K562 (cell line): ENCODE data around the gene LDAF1. TPM values are rescaled to one million over a fixed set of nuclear protein-coding genes. Genes with fewer than 3 reads are reported as not detected.

Experiments
- CHD4 ChIP-seq: fragments of 200-600 bp; sonication (generic); IDR thresholded peaks from 3 replicates; pipeline ENCODE4 v1.6.1; 2012; ENCODE audit warnings: low read depth, mild to moderate bottlenecking, mixed read lengths, low read length, inconsistent platforms; ENCODE audit not compliant: insufficient read depth, insufficient replicate concordance, poor library complexity, severe bottlenecking
- HDAC1 ChIP-seq, 2 experiments: fragments of 450-650 bp; IDR thresholded peaks; 2 replicates each; pipeline ENCODE4 v1.6.1; 2016 to 2017; ENCODE audit warnings: inconsistent platforms in 1 of 2, mild to moderate bottlenecking in 1 of 2, moderate library complexity in 1 of 2
- JUND ChIP-seq, 2 experiments: IDR thresholded peaks; 2 replicates in 1 of 2; 3 replicates in 1 of 2; pipeline ENCODE4 v1.6.1; 2011; ENCODE audit warnings: borderline replicate concordance in 2 of 2, low read depth in 2 of 2, low read length in 2 of 2, improper control_type of control experiment in 1 of 2, missing biosample characterization in 1 of 2, missing genetic modification characterization in 1 of 2, missing genetic modification reagents in 1 of 2
- NR2C2 ChIP-seq, 2 experiments: fragments of 200-800 bp in 1 of 2; sonication (Bioruptor generic) in 1 of 2; sonication (generic) in 1 of 2; formaldehyde crosslinking in 1 of 2; IDR thresholded peaks; 2 replicates each; pipeline versions ENCODE4 v1.6.1 to v1.8.0; 2016 to 2022; ENCODE audit warnings: mild to moderate bottlenecking in 1 of 2, missing compliant biosample characterization in 1 of 2, missing genetic modification characterization in 1 of 2, missing genetic modification reagents in 1 of 2
- PCBP1 ChIP-seq: fragments of 200-400 bp; formaldehyde crosslinking; IDR thresholded peaks from 2 replicates; pipeline ENCODE4 v1.6.1; 2018; ENCODE audit warnings: mild to moderate bottlenecking, low read depth, low read length; ENCODE audit not compliant: poor library complexity, severe bottlenecking
- PCBP2 ChIP-seq: fragments of 200-400 bp; formaldehyde crosslinking; IDR thresholded peaks from 2 replicates; pipeline ENCODE4 v1.6.1; 2018; ENCODE audit warnings: low read length, low read depth, mild to moderate bottlenecking, moderate library complexity; ENCODE audit not compliant: poor library complexity, severe bottlenecking
- RAD21 ChIP-seq, 2 experiments: fragments of 250-450 bp in 1 of 2; fragments of 450-650 bp in 1 of 2; sonication (Bioruptor Pico) in 1 of 2; formaldehyde crosslinking in 1 of 2; IDR thresholded peaks in 1 of 2; conservative IDR thresholded peaks in 1 of 2; 2 replicates each; pipeline versions ENCODE4 v1.4.0 to v1.8.0; 2020 to 2022; ENCODE audit warnings: mild to moderate bottlenecking in 2 of 2, moderate library complexity in 1 of 2
- U2AF2 ChIP-seq: fragments of 200-400 bp; formaldehyde crosslinking; optimal IDR thresholded peaks from 2 replicates; pipeline ENCODE3; 2017; ENCODE audit warnings: low read depth, mild to moderate bottlenecking, low read length
- ZNF12 ChIP-seq: sonication (generic); formaldehyde crosslinking; IDR thresholded peaks from 2 replicates; pipeline ENCODE4 v1.4.0; 2020; ENCODE audit warnings: mild to moderate bottlenecking, missing genetic modification reagents
- ZNF830 ChIP-seq: fragments of 250-450 bp; sonication (Bioruptor Pico); IDR thresholded peaks from 2 replicates; pipeline ENCODE4 v1.5.0; 2021; ENCODE audit warnings: mild to moderate bottlenecking
- polyA plus RNA-seq, 8 experiments: library from polyadenylated mRNA; depleted of rRNA in 4 of 8; stranded (reverse) in 5 of 8; unstranded in 3 of 8; fragments of >200 nt; fragmentation: Nextera tagmentation in 2 of 8; fragmentation: Illumina TruSeq in 1 of 8; extraction: Ambion mirVana in 2 of 8; extraction: Trizol in 1 of 8; gene quantifications; 2 replicates each; pipeline versions ENCODE4 v1.2.1 to v1.2.3, GENCODE V29; 2011 to 2014; ENCODE audit warnings: inconsistent platforms in 1 of 8, missing spikeins in 1 of 8
- total RNA-seq, 7 experiments: library from RNA; depleted of rRNA in 6 of 7; stranded (reverse); fragments of >200 nt in 6 of 7; fragmentation: Illumina TruSeq in 2 of 7; extraction: Trizol in 2 of 7; gene quantifications; 2 replicates each; pipeline versions ENCODE4 v1.2.1 to v1.2.3, GENCODE V29; 2011 to 2021; ENCODE audit warnings: low replicate concordance in 1 of 7
- TF ChIP-seq, protein P1 (sequence below): fragments of 450-650 bp; formaldehyde crosslinking; IDR thresholded peaks from 2 replicates; pipeline ENCODE4 v1.4.0; 2020; ENCODE audit warnings: mild to moderate bottlenecking, moderate library complexity
- TF ChIP-seq, protein P2 (sequence below), 2 experiments: fragments of 250-450 bp in 1 of 2; fragments of 450-650 bp in 1 of 2; sonication (Bioruptor Pico) in 1 of 2; IDR thresholded peaks; 2 replicates each; pipeline versions ENCODE4 v1.6.1 to v1.8.0; 2016 to 2021; ENCODE audit warnings: mild to moderate bottlenecking in 2 of 2, moderate library complexity in 2 of 2, missing compliant biosample characterization in 1 of 2, missing genetic modification characterization in 1 of 2
- TF ChIP-seq, protein P3 (sequence below): sonication (generic); formaldehyde crosslinking; IDR thresholded peaks from 2 replicates; pipeline ENCODE4 v1.8.1; 2023; ENCODE audit warnings: mild to moderate bottlenecking, missing genetic modification reagents, moderate library complexity
- TF ChIP-seq, protein P4 (sequence below), 2 experiments: fragments of 450-650 bp; IDR thresholded peaks; 2 replicates each; pipeline ENCODE4 v1.6.1; 2016
- TF ChIP-seq, protein P5 (sequence below): fragments of 450-650 bp; IDR thresholded peaks from 2 replicates; pipeline ENCODE4 v1.6.1; 2018; ENCODE audit not compliant: partially characterized antibody

The LDAF1 gene
- total and polyA plus RNA-seq, 9 of the 15 experiments (the other 6 are each of a cell fraction or from before 2014, with no cell fraction given): 7.0 to 20.1 (median 12.5) TPM

DNA sequence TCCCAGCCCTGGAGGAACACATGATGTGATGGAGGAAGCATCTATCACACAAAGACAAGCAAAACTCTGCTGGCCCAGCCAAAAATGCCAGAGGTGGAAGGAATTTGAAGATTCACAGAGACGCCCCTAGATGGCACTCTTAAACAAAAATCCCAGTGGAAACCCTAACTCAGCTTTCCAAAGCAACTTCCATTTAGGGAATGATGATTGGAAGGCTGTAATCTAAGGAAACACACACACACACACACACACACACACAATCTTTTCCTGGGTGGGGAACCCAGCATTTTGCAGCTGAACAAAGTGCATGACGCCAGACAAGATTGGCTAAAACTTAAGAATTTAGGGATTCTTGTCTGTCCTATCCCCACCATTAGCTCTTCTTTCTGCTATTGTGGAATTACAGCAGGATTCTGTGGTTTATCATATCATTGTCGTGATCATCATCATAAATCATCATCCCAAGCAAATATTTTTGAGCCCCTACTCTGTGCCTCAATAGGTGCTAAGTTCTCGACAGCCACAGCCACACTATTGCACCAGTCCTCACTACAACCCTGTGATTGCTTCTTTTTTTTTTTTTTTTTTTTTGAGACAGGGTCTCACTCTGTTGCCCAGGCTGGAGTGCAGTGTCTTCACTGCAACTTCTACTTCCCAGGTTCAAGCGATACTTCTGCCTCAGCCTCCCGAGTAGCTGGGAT, 1.6 kb upstream of the LDAF1 start (continued):
- TF ChIP-seq, protein P1, sequence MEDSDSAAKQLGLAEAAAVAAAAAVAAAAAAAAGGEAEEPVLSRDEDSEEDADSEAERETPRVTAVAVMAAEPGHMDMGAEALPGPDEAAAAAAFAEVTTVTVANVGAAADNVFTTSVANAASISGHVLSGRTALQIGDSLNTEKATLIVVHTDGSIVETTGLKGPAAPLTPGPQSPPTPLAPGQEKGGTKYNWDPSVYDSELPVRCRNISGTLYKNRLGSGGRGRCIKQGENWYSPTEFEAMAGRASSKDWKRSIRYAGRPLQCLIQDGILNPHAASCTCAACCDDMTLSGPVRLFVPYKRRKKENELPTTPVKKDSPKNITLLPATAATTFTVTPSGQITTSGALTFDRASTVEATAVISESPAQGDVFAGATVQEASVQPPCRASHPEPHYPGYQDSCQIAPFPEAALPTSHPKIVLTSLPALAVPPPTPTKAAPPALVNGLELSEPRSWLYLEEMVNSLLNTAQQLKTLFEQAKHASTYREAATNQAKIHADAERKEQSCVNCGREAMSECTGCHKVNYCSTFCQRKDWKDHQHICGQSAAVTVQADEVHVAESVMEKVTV: peak; percentile 69
- peak; percentile 77 to 90 for TF ChIP-seq RAD21 (CRISPR knock-in tag; conservative IDR thresholded peaks at IDR 0.05 in 1 of 2, IDR thresholded peaks at IDR 0.05 in 1 of 2)
- TF ChIP-seq CHD4: no peak
- no peak for TF ChIP-seq NR2C2 (CRISPR knock-in tag; IDR thresholded peaks at IDR 0.05)
- TF ChIP-seq NR2C2 (tag; IDR thresholded peaks at IDR 0.05): no peak
- TF ChIP-seq ZNF12: no peak
- TF ChIP-seq, protein P2, sequence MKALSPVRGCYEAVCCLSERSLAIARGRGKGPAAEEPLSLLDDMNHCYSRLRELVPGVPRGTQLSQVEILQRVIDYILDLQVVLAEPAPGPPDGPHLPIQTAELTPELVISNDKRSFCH (CRISPR knock-in tag; IDR thresholded peaks at IDR 0.05): no peak
- TF ChIP-seq, protein P2 (tag; IDR thresholded peaks at IDR 0.05): no peak
- TF ChIP-seq, protein P3, sequence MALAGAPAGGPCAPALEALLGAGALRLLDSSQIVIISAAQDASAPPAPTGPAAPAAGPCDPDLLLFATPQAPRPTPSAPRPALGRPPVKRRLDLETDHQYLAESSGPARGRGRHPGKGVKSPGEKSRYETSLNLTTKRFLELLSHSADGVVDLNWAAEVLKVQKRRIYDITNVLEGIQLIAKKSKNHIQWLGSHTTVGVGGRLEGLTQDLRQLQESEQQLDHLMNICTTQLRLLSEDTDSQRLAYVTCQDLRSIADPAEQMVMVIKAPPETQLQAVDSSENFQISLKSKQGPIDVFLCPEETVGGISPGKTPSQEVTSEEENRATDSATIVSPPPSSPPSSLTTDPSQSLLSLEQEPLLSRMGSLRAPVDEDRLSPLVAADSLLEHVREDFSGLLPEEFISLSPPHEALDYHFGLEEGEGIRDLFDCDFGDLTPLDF: no peak
- no peak for TF ChIP-seq U2AF2
- TF ChIP-seq HDAC1 (IDR thresholded peaks at IDR 0.05): no peak
- no peak for TF ChIP-seq JUND (IDR thresholded peaks at IDR 0.05; ENCODE audit: borderline replicate concordance, low read depth, low read length)
- no peak for TF ChIP-seq JUND (tag; IDR thresholded peaks at IDR 0.05; ENCODE audit: borderline replicate concordance, low read depth, low read length)
- no peak for TF ChIP-seq PCBP1
- TF ChIP-seq, protein P4, sequence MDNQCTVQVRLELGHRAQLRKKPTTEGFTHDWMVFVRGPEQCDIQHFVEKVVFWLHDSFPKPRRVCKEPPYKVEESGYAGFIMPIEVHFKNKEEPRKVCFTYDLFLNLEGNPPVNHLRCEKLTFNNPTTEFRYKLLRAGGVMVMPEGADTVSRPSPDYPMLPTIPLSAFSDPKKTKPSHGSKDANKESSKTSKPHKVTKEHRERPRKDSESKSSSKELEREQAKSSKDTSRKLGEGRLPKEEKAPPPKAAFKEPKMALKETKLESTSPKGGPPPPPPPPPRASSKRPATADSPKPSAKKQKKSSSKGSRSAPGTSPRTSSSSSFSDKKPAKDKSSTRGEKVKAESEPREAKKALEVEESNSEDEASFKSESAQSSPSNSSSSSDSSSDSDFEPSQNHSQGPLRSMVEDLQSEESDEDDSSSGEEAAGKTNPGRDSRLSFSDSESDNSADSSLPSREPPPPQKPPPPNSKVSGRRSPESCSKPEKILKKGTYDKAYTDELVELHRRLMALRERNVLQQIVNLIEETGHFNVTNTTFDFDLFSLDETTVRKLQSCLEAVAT (IDR thresholded peaks at IDR 0.05): no peak
- TF ChIP-seq ZNF830 (CRISPR knock-in tag): no peak
- TF ChIP-seq, protein P5, sequence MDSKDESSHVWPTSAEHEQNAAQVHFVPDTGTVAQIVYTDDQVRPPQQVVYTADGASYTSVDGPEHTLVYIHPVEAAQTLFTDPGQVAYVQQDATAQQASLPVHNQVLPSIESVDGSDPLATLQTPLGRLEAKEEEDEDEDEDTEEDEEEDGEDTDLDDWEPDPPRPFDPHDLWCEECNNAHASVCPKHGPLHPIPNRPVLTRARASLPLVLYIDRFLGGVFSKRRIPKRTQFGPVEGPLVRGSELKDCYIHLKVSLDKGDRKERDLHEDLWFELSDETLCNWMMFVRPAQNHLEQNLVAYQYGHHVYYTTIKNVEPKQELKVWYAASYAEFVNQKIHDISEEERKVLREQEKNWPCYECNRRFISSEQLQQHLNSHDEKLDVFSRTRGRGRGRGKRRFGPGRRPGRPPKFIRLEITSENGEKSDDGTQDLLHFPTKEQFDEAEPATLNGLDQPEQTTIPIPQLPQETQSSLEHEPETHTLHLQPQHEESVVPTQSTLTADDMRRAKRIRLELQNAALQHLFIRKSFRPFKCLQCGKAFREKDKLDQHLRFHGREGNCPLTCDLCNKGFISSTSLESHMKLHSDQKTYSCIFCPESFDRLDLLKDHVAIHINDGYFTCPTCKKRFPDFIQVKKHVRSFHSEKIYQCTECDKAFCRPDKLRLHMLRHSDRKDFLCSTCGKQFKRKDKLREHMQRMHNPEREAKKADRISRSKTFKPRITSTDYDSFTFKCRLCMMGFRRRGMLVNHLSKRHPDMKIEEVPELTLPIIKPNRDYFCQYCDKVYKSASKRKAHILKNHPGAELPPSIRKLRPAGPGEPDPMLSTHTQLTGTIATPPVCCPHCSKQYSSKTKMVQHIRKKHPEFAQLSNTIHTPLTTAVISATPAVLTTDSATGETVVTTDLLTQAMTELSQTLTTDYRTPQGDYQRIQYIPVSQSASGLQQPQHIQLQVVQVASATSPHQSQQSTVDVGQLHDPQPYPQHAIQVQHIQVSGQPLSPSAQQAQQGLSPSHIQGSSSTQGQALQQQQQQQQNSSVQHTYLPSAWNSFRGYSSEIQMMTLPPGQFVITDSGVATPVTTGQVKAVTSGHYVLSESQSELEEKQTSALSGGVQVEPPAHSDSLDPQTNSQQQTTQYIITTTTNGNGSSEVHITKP: no peak
- TF ChIP-seq PCBP2: no peak
